Astrocyte of the cerebellum (primary cell): Measurements from ENCODE around the gene MAPKBP1.

Experiments
- DNase-seq: peaks from one replicate; pipeline ENCODE4 v3.0.0-alpha.2; 2011; ENCODE audit warnings: low read depth
- H3K4me3 ChIP-seq: 2 replicates; pipeline ENCODE4 v1.5.1; 2011; ENCODE audit warnings: mild to moderate bottlenecking, low read depth, low read length, moderate library complexity
- CTCF ChIP-seq: IDR thresholded peaks from 2 replicates; pipeline ENCODE4 v1.5.1; 2012; ENCODE audit warnings: low read length, low read depth, moderate library complexity, mild to moderate bottlenecking; ENCODE audit errors: missing control alignments
- in situ Hi-C: cut with HindIII; loops from 2 replicates; pipeline ENCODE4 v1.10.0; 2017; ENCODE audit warnings: low sequenced_read_pairs

MAPKBP1 gene

GRCh38 chr15:41822957-41823356 lies 48.7 kb downstream of the MAPKBP1 start:
- H3K4me3 ChIP-seq = no peak overlapping the region
- no peak for DNase-seq
- in situ Hi-C loops = no loop called here
- no peak for TF ChIP-seq CTCF

- DNase-seq = no peak
- in situ Hi-C loops = no loop called here
- TF ChIP-seq CTCF = no peak
- H3K4me3 ChIP-seq = no peak overlapping the region
Observed at GRCh38 chr15:41823502-41823901, 49.2 kb downstream of the MAPKBP1 start.

GRCh38 chr15:41824062-41824745 lies 49.9 kb downstream of the MAPKBP1 start:
- H3K4me3 ChIP-seq = no peak overlapping the region
- no peak for TF ChIP-seq CTCF
- in situ Hi-C loops = no loop called here
- no peak for DNase-seq

GRCh38 chr15:41825145-41825544 lies 50.9 kb downstream of the MAPKBP1 start:
- TF ChIP-seq CTCF = no peak
- no peak overlapping the region for H3K4me3 ChIP-seq
- DNase-seq = no peak
- in situ Hi-C loops = no loop called here

GRCh38 chr15:41825572-41826535 lies 51.6 kb downstream of the MAPKBP1 start:
- no peak for DNase-seq
- in situ Hi-C loops = no loop called here
- H3K4me3 ChIP-seq = no peak overlapping the region
- TF ChIP-seq CTCF = no peak

GRCh38 chr15:41827290-41827879 lies 53.1 kb downstream of the MAPKBP1 start:
- peak overlapping the region; percentile 87 for H3K4me3 ChIP-seq
- no peak for DNase-seq
- peak; percentile 7 for TF ChIP-seq CTCF
- in situ Hi-C loops = no loop called here
